ENCODE data around the gene DAND5.
"Not testable (repeated sequence)": the region's sequence is repeated elsewhere in the genome, so short reads cannot be mapped to it uniquely, and the experiment has no call there.

DAND5 gene

DNA sequence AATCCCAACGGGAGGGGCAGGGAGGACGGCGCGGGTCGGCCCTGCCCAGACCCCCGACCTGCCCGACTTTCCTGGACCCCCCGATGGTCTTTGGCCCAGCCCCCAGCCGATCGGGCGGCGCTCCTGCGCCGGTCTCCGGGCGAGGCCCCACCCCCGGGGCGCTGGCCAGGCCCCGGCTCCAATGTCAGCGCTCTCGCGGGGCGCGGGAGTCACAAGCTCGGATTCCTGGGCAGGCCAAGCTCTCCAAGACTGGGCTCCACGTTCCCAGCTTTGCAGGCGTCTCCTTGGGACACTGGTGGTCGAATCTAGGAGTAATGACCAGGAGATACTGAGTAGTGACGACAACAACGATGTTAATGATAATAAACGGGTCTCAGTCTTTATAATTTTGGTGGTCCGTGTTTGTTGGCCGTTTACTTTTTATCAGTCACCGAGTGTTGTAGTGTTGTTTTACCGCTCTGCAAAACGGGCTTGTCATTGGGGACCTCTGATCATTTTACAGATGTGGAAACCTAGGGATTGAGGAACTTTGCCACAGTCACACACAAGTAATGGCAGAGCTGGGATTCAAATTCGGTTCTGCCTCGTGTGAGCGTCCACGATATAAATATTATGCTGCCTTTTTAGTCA, 23.2 kb upstream of the DAND5 start:
- DNase-seq, result peak; percentile 80

DNA sequence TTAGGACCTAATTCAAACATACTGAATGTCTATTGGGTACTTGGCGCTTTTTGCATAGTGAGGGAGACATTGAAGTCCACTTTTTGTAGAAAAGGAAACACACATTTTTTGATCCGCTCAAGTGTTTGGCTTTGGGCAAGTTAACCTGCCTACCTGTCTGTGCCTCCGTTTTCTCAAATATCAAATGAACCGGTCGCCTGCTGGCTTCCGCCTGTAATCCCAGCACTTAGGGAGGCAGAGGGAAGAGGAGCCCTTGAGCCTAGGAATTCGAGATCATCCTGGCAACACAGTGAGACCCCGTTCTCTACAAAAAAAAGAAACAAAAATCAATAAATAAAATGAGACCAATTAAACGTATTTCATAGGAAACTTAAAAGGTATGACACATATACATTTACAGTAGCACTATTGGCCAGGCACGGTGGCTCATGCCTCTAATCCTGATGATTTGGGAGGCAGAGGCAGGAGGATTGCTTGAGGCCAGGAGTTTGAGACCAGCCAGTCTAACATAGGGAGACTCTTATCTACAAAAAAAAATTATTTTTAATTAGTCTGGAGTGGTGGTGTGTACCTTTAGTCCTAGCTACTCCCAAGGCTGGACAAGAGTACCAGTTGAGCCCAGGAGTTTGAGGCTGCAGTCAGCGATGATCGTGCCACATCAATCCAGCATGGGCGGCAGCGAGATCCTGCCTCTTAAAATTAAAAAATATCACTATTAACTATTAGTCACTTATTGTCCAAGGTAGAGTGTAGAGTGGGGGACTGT, 22.5 kb upstream of the DAND5 start:
- no peak for DNase-seq

DNA sequence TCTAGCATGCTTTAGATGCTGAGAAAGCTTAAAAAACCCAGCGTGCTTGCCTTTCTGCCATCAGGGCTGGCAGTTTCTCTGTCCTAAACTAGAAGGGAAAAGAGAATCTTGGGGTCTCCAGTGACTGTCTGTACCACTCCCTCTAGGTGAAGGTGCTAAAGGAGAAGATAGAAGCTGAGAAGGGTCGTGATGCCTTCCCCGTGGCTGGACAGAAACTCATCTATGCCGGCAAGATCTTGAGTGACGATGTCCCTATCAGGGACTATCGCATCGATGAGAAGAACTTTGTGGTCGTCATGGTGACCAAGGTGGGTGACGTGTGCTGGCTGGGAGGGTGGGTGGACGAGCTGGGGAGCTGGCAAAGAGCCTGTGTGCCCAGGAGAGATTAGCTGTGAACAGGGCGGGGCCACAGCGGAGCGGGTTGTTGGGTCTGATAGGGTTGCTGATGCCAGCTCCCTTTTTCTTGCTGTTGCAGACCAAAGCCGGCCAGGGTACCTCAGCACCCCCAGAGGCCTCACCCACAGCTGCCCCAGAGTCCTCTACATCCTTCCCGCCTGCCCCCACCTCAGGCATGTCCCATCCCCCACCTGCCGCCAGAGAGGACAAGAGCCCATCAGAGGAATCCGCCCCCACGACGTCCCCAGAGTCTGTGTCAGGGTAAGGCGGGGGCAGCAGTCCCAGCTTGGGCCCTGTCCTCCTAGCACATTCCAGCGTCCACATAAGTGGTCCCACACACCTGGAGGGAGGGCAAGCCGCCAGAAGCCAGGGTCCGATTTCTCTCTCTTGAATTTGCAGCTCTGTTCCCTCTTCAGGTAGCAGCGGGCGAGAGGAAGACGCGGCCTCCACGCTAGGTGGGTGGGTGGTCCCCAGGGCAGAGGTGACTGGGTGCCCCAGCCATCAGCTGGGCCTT, 21.4 kb upstream of the DAND5 start:
- DNase-seq, result no peak

DNA sequence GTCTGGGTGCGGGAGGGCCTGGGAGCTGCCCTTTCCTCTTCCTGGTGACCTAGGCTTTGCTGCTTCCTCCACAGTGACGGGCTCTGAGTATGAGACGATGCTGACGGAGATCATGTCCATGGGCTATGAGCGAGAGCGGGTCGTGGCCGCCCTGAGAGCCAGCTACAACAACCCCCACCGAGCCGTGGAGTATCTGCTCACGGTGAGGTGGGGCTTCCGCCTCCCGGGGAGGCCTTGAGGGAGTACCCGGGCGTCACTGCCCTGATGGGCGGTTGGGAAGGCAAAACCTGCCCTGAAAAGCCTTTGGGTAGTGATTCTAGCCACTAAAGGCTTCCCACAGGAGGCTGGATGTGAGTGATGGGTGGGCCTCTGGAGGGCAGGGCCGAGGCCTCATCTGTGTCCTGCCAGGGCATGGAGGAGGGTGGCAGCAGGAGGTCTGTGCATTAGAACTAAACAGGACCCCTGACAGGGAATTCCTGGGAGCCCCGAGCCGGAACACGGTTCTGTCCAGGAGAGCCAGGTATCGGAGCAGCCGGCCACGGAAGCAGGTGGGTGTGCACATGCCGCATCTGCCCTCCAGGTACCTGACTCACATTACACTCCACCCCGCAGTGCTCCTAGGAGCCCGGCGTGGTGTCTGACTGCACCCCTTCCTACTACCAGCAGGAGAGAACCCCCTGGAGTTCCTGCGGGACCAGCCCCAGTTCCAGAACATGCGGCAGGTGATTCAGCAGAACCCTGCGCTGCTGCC, 20.6 kb upstream of the DAND5 start:
- DNase-seq, result no peak

DNA sequence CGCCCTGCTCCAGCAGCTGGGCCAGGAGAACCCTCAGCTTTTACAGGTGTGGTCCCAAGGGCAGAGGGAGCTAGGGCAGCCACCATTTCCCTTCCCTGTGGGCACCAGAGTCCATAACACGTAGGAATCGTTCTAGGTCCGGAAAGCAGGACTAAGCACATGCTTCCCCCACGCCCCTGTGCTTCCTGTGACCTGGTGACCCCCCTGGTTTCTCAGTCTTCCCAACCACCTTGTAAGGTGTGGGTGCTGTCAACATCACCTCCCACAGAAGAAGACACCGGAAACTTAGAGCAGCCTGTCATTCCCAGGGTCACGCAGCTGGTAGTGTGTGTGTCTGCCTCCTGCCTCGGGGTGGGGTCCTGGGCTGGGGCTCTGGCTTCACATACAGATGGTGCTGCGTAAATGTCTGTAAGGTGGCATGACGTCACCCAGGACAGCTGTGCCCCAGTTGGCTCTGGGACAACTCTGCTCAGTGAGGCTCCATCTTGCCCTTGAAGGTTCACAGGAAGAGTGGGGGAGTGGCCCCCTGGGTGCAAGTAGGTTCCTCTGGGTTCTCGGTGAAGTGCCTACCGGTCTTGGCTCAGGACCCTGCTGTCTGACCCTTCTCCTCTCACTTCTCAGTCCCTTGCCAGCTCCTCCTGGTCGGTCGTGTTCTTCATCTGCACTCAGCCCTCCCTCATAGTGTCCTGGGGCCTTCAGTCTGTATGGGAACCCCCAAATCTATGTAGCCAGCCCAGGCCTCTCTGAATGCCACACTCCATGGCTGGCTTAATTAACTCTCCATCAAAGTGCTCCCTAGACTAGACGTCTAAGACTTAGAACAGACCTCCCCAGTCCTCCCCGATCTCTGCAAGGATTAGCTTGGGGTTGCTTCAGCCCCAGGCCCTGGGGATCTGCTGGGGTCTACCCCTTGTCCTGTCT, 19.8 kb upstream of the DAND5 start:
- DNase-seq, result no peak

DNA sequence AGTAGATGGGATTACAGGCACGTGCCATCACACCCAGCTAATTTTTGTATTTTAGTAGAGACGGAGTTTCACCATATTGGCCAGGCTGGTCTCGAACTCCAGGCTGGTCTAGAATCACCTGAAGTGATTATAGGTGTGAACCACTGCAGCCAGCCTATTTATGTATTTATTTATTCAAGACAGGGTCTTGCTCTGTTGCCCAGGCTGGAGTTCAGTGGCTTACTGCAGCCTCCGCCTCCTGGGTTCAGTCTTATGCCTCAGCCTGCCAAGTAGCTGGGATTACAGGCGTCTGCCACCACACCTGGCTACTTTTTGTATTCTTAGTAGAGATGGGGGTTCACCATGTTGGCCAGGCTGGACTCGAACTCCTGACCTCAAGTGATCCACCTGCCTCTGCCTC, 17.3 kb upstream of the DAND5 start:
- DNase-seq, result not testable (repeated sequence)

DNA sequence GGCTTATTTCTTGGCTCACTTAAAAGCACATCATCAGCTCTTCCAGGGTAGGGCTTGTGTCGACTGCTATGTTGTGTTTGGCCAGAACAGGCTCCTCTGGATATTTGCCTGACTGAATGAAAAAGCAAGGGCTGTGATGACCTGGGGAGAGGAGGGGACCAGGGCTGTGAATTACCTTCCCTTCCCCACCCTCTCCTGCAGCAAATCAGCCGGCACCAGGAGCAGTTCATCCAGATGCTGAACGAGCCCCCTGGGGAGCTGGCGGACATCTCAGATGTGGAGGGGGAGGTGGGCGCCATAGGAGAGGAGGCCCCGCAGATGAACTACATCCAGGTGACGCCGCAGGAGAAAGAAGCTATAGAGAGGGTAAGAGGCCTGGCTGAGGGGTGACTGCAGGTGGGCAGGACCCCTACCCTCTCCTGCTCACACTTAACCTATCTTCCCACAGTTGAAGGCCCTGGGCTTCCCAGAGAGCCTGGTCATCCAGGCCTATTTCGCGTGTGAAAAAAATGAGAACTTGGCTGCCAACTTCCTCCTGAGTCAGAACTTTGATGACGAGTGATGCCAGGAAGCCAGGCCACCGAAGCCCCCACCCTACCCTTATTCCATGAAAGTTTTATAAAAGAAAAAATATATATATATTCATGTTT, 16.8 kb upstream of the DAND5 start:
- peak; percentile 64 for DNase-seq

DNA sequence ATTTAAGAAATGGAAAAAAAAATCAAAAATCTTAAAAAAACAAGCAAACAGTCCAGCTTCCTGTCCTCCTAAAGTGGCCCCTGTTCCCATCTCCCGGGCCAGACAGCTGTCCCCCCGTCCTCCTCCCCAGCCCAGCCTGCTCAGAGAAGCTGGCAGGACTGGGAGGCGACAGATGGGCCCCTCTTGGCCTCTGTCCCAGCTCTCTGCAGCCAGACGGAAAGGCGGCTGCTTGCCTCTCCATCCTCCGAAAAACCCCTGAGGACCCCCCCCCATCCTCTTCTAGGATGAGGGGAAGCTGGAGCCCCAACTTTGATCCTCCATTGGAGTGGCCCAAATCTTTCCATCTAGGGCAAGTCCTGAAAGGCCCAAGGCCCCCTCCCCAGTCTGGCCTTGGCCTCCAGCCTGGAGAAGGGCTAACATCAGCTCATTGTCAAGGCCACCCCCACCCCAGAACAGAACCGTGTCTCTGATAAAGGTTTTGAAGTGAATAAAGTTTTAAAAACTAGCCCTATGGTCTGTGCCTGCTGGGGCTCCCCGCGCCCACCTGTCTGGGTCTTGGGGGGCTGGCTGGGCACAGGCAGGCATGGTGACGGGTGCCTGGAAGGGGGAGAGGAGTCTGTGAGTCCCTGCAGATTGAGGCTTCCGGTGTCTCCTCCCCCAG, 16.1 kb upstream of the DAND5 start:
- no peak for DNase-seq

DNA sequence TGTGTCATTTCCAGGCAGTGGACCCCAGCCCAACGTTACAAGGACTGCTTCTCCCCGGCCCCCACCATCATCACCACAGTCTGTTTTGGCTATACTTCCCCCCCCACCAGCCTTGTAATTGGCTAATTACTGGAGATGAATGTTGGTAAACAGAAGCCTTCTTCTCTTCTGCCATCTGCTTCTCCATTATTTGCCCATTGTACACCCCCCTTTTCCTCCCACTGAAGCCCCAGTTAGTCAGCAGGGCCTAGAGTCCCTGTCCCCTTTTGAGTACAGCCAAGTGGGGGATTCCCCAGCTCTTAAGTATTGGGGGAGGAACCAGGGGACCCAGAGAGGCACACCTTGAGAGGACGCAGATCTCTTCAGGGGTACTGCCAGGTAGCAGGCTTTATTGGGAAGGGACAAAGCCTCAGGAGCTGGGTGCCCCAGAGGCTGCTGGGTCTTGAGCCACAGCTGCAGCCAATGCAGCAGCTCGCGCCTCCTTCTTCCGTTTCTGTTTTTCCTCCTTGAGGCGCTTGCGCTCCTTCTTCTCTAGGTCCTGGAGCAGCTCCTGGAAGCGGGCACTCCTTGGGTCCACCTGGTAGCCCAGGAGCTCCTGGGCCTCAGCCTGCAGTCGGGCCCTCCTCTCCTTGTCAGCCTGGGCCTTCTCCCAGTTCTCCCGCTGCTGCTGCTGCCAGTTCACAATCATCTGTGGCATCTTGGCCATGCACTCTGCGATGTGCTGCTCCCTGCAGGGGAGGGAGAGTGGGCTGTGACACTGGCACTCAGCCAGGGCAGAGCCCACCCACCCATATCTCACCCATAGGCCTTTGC, 15.4 kb upstream of the DAND5 start:
- no peak for DNase-seq

DNA sequence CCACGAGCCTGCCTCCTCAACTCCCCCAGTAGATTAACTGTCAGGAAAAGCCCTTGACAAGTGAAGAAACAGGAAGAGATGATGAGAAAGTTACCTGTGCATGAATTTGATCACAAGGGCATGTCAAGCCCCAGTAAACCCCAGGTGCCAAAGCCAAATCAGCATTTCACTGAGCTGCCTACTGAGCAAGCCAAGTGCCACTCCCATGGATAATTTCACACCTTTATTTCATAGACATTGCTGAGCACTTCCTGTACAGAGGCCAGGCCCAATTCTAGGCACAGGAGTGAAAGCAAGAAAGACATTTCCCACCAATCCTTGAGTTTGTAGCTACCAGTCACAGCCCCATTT, 14.8 kb upstream of the DAND5 start:
- no peak for DNase-seq

DNA sequence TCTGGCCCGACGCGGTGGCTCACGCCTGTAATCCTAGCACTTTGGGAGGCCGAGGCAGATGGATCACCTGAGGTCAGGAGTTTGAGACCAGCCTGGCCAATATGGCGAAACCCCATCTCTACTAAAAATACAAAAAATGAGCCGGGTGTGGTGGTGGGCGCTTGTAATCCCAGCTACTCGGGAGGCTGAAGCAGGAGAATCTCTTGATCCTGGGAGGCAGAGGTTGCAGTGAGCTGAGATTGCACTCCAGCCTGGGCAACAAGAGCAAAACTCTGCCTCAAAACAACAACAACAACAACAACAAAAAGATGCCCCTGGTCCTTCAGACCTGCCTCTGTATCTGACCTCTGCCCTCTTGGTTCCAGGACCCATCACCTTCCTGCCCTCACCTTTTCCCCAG, 13.8 kb upstream of the DAND5 start:
- not testable (repeated sequence) for DNase-seq

DNA sequence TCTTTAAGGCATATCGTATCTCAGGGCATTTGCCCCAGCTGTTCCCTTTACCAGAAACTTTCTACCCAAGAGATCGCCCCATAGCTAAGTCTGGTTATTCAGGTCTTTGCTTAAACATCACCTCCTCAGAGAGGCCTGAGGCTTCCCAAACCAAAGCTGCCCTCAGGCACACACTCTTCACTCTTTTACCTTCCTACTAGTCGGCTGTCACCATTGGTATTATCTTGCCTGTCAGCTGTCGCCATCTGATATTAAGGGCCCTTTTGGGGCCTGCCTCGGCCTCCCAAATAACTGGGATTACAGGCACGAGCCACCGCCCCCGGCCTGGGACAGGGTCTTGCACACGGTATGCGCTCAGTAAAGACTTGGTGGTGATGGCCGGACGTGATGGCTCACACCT, 13.4 kb upstream of the DAND5 start:
- DNase-seq, result no peak

DNA sequence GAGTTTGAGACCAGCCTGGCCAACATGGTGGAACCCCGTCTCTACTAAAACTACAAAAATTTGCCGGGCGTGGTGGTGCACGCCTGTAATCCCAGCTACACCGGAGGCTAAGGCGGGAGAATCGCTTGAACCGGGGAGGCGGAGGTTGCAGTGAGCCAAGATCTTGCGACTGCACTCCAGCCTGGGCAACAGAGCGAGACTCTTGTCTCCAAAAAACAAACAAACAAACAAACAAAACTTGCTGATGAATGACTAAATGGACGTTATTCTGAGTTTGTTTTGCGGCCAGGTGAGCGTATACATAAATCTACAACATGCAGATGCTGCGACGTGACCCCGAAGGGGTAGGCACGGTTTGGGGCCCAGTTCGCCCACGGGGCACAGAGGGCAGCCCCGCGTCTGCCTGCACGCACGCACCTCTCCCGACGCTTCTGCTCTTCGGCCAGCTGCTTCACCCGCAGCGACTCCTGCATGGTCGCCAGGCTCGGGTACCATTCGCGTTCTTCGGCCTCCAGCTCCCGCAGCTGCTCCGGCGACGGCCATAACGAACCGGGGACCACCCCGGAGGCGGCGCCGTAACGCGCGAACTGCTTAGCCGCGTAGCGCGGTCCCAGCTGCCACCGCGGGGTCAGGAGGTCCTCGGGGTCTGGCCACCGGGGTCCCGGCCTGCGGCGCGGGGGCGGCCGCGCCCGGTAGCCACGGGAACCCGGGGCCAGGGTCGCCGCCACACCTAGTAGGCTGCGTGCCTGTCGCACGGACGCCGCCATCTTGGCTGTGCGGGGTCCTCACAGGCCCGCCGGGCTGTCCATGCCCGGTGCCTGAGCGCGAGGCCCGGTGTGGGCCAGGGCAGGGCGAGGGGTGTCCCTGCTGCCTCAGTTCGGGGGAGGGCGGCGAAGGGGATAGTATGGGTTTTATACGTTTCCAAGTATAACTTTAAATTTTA, 12.7 kb upstream of the DAND5 start, which contains the start of gene GADD45GIP1:
Gene GADD45GIP1 (minus strand): TSS at position 778 of the 943 bp plus-strand sequence. CDS start 11 bp downstream, at position 767.
- peak; percentile 71 for DNase-seq

DNA sequence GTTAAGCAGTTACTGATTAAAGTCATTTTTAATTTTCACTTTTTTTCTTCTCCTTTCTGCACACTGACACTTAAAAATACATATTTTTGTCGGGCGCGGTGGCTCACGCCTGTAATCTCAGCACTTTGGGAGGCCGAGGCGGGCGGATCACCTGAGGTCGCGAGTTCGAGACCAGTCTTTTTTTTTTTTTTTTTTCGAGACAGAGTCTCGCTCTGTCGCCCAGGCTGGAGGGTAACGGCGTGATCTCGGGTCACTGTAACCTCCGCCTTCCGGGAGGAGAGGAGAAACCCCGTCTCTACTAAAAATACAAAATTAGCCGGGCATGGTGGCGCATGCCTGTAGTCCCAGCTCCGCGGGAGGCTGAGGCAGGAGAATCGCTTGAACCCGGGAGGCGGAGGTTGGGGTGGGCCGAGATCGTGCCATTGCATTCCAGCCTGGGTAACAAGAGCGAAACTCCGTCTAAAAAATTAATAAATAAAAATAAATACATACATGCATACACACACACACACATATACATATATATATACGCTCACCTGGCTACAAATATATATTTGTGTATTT, 11.9 kb upstream of the DAND5 start:
- DNase-seq, result not testable (repeated sequence)

DNA sequence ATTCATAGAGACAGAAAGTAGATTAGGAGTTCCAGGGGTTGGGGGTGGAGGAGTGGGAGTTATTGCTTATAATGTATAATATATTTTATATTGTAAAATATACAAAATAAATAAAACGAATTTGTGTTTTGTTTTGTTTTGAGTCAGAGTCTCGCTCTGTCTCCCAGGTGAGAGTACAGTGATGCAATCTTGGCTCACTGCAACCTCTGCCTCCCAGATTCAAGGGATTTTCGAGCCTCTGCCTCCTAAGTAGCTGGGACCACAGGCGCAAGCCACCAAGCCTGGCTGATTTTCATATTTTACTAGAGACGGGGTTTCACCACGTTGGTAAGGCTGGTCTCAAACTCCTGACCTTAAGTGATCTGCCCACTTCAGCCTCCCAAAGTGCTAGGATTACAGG, 9.9 kb upstream of the DAND5 start:
- DNase-seq, result no peak

DNA sequence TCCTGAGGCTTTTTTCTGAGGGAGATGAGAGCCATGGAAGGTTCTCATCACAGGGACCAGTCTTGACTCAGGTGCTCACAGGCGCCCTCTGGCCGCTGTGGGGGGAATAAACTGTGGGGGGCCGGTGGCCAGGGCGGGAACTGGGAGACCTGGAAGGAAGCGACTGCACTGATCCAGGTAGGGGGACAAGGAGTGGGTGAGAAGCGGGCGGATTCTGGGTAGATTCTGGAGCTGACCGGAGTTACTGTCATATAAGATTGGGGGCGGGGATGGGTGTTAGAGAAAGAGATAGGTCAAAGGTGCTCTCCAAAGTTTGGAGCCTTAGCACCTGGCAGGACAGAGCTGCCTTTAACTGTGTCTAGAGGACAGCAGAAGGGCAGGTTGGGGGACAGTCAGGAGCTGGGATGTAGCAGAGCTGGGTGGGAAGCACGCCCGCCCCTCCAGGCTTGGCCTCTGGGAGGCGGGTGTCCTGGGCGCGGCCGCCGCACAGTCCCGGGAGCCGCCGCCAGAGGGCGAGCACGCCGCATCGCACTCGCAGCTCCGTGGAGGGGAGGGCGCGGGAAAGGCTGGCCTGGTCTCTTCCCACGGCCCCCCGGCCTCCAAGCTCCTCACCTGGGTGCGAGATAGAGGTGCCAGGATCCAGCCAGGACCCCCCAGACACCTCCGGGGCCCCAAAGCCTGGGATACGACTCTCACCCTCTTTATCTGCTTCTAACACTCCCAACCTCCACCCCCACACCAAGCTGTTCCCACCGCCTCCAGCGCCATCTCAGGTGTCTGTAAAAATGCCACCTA, 4.2 kb upstream of the DAND5 start:
- peak; percentile 60 for DNase-seq

DNA sequence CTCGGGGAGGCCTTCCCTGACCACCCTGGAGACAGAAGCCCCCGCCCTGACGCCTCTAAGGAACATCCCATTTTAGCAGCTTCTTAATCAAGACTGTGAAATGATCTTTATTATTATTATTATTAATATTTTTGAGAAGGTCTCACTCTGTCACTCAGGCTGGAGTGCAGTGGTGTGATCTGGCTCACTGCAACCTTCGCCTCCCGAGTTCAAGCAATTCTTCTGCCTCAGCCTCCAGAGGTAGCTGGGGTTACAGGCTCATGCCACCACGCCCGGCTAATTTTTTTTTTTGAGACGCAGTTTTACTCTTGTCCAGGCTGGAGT, 3.6 kb upstream of the DAND5 start:
- no peak for DNase-seq
